RWPE2 (cell line): Measurements from ENCODE around the gene ATOH1.

Experiments used
- ATAC-seq: fragments of 200-7000 bp; cut with Tn5 transposase; 3 replicates; pipeline ENCODE4 v1.9.1; 2021; ENCODE audit warnings: low read depth
- DNase-seq: peaks from one replicate; pipeline ENCODE4 v3.0.0-alpha.2; 2020; ENCODE audit warnings: low spot score
- H3K27ac ChIP-seq: fragments of 450-650 bp; 2 replicates; pipeline ENCODE4 v1.5.1; 2017; ENCODE audit warnings: mild to moderate bottlenecking; ENCODE audit not compliant: poor library complexity, severe bottlenecking
- H3K27me3 ChIP-seq: fragments of 250-450 bp; sonication (Bioruptor Pico); 2 replicates; pipeline ENCODE4 v1.5.1; 2021; ENCODE audit warnings: mild to moderate bottlenecking, moderate library complexity; ENCODE audit not compliant: insufficient read depth, poor library complexity, severe bottlenecking
- H3K36me3 ChIP-seq: fragments of 250-450 bp; sonication (Bioruptor Pico); 2 replicates; pipeline ENCODE4 v1.5.1; 2020; ENCODE audit warnings: low read depth, mild to moderate bottlenecking, moderate library complexity
- H3K4me1 ChIP-seq: fragments of 250-450 bp; sonication (Bioruptor Pico); 2 replicates; pipeline ENCODE4 v1.5.1; 2021; ENCODE audit warnings: mild to moderate bottlenecking, moderate library complexity; ENCODE audit not compliant: insufficient read depth, poor library complexity, severe bottlenecking
- H3K4me3 ChIP-seq: fragments of 250-450 bp; sonication (Bioruptor Pico); 2 replicates; pipeline ENCODE4 v1.5.1; 2021; ENCODE audit warnings: mild to moderate bottlenecking, moderate library complexity; ENCODE audit not compliant: severe bottlenecking
- H3K9me3 ChIP-seq: fragments of 250-450 bp; sonication (Bioruptor Pico); 2 replicates; pipeline ENCODE4 v1.5.1; 2021; ENCODE audit warnings: mild to moderate bottlenecking, moderate library complexity; ENCODE audit not compliant: severe bottlenecking
- CTCF ChIP-seq: fragments of 450-650 bp; IDR thresholded peaks from one replicate; pipeline ENCODE4 v1.5.1; 2017; ENCODE audit warnings: mild to moderate bottlenecking, moderate library complexity; ENCODE audit not compliant: poor library complexity, severe bottlenecking

Gene ATOH1

GRCh38 chr4:93852680-93853079 is 24.1 kb downstream of the ATOH1 start:
- no peak for DNase-seq
- no peak overlapping the region for H3K27ac ChIP-seq
- H3K36me3 ChIP-seq: no peaks in the 10 kb centered on the region
- TF ChIP-seq CTCF: no peak
- H3K4me1 ChIP-seq: no peaks in the 10 kb centered on the region
- no peak for ATAC-seq
- no peak overlapping the region for H3K4me3 ChIP-seq
- H3K9me3 ChIP-seq: no peaks in the 10 kb centered on the region
- no peaks in the 10 kb centered on the region for H3K27me3 ChIP-seq

GRCh38 chr4:93855926-93856325 is 27.4 kb downstream of the ATOH1 start:
- no peak for TF ChIP-seq CTCF
- peaks cover 4% of the 10 kb centered on the region for H3K27me3 ChIP-seq
- no peaks in the 10 kb centered on the region for H3K4me1 ChIP-seq
- ATAC-seq (no peak), DNase-seq (no peak)
- no peak overlapping the region for H3K4me3 ChIP-seq
- no peaks in the 10 kb centered on the region for H3K9me3 ChIP-seq
- no peak overlapping the region for H3K27ac ChIP-seq
- H3K36me3 ChIP-seq: no peaks in the 10 kb centered on the region

- H3K9me3 ChIP-seq: no peaks in the 10 kb centered on the region
- no peaks in the 10 kb centered on the region for H3K27me3 ChIP-seq
- H3K36me3 ChIP-seq: no peaks in the 10 kb centered on the region
- peak; percentile 17 for TF ChIP-seq CTCF
- H3K4me1 ChIP-seq: no peaks in the 10 kb centered on the region
- ATAC-seq (no peak), DNase-seq (no peak)
- no peak overlapping the region for H3K27ac ChIP-seq
- H3K4me3 ChIP-seq: no peak overlapping the region
Measured at GRCh38 chr4:93865650-93866049, 37.1 kb downstream of the ATOH1 start.

GRCh38 chr4:93867416-93868001 is 39.0 kb downstream of the ATOH1 start:
- Histone ChIP-seq H3K4me1 (no peaks in the 10 kb centered on the region), H3K27me3 (no peaks in the 10 kb centered on the region), H3K36me3 (no peaks in the 10 kb centered on the region), H3K27ac (no peak overlapping the region), H3K9me3 (no peaks in the 10 kb centered on the region), H3K4me3 (no peak overlapping the region)
- ATAC-seq (no peak), DNase-seq (no peak)
- no peak for TF ChIP-seq CTCF

GRCh38 chr4:93870876-93871458 is 42.4 kb downstream of the ATOH1 start:
- no peak for ATAC-seq
- Histone ChIP-seq H3K4me3 (no peak overlapping the region), H3K4me1 (no peaks in the 10 kb centered on the region), H3K36me3 (no peaks in the 10 kb centered on the region), H3K9me3 (no peaks in the 10 kb centered on the region), H3K27me3 (no peaks in the 10 kb centered on the region), H3K27ac (no peak overlapping the region)
- no peak for DNase-seq
- no peak for TF ChIP-seq CTCF
